ENCODE data around the gene AGK.
A peak's percentile ranks its signal among the peaks of the same experiment; 100 is the strongest.

The AGK gene

DNA sequence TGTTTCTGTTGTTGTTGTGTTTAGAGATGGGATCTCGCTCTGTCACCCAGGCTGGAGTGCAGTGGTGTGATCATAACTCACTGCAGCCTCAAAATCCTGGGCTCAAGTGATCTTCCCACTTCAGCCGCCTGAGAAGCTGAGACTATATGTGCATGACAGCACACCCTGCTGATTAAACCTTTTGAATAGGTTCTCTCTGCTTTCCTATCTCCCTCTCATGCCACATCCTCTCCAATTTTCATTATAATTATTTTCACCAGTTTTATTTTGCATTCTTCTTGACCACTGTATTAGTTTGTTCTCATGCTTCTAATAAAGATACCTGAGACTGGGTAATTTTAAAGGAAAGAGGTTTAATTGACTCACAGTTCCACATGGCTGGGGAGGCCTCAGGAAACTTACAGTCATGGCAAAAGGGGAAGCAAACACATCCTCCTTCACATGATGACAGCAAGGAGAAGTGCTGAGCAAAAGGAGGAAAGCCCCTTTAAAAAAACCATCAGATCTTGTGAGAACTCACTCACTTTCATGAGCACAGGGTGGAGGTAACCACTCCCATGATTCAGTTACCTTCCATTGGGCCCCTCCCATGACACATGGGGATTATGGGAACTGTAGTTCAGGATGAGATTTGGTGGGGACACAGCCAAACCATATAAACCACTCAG is 12.9 kb downstream of the AGK start:
- TF ChIP-seq ESRRG (CRISPR knock-in tag; IDR thresholded peaks at IDR 0.05) (no peak), PPARA (CRISPR knock-in tag; IDR thresholded peaks at IDR 0.05; ENCODE audit: borderline replicate concordance) (no peak), ISL1 (CRISPR knock-in tag; IDR thresholded peaks at IDR 0.05) (no peak), GLIS3 (CRISPR knock-in tag; IDR thresholded peaks at IDR 0.05) (no peak), ARNTL (CRISPR knock-in tag; IDR thresholded peaks at IDR 0.05; ENCODE audit: borderline replicate concordance, low read depth) (no peak), RARB (CRISPR knock-in tag; IDR thresholded peaks at IDR 0.05) (no peak)
- TF ChIP-seq, protein P1, sequence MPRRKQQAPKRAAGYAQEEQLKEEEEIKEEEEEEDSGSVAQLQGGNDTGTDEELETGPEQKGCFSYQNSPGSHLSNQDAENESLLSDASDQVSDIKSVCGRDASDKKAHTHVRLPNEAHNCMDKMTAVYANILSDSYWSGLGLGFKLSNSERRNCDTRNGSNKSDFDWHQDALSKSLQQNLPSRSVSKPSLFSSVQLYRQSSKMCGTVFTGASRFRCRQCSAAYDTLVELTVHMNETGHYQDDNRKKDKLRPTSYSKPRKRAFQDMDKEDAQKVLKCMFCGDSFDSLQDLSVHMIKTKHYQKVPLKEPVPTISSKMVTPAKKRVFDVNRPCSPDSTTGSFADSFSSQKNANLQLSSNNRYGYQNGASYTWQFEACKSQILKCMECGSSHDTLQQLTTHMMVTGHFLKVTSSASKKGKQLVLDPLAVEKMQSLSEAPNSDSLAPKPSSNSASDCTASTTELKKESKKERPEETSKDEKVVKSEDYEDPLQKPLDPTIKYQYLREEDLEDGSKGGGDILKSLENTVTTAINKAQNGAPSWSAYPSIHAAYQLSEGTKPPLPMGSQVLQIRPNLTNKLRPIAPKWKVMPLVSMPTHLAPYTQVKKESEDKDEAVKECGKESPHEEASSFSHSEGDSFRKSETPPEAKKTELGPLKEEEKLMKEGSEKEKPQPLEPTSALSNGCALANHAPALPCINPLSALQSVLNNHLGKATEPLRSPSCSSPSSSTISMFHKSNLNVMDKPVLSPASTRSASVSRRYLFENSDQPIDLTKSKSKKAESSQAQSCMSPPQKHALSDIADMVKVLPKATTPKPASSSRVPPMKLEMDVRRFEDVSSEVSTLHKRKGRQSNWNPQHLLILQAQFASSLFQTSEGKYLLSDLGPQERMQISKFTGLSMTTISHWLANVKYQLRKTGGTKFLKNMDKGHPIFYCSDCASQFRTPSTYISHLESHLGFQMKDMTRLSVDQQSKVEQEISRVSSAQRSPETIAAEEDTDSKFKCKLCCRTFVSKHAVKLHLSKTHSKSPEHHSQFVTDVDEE (CRISPR knock-in tag; IDR thresholded peaks at IDR 0.05): no peak
- ATAC-seq: peak; percentile 59; the same call in 2 of the 3 replicates

DNA sequence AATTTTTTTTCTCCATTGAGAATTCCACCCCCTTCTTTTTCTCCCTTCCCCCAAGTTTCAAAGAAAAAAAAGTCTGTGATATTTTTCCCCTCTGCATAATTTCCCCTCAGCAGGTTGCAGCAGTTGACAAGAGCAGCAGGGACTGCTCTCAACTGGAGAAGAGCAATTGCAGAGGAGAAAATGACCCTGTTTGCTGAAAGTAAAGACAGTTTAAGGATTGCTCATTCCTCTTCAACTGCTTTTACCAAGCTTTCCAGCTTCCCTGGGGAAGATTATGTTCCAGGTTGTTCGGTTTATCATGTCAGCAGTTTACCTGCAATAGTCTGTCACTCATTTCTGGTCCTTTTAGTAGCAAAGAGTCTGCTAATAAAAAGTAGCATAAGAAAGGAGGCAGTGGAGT is 16.2 kb downstream of the AGK start:
- ATAC-seq: no peak
- TF ChIP-seq PATZ1 (CRISPR knock-in tag; IDR thresholded peaks at IDR 0.05; ENCODE audit: borderline replicate concordance) (no peak), RARB (CRISPR knock-in tag; IDR thresholded peaks at IDR 0.05) (no peak), ARNTL (CRISPR knock-in tag; IDR thresholded peaks at IDR 0.05; ENCODE audit: borderline replicate concordance, low read depth) (no peak), ZNF70 (CRISPR knock-in tag; IDR thresholded peaks at IDR 0.05) (no peak), ISL1 (CRISPR knock-in tag; IDR thresholded peaks at IDR 0.05) (no peak), ZFP3 (CRISPR knock-in tag; IDR thresholded peaks at IDR 0.05) (no peak), CSDC2 (CRISPR knock-in tag; IDR thresholded peaks at IDR 0.05) (no peak)

- TF ChIP-seq PATZ1 (CRISPR knock-in tag; IDR thresholded peaks at IDR 0.05; ENCODE audit: borderline replicate concordance) (no peak), ISL1 (CRISPR knock-in tag; IDR thresholded peaks at IDR 0.05) (no peak), ZNF8 (CRISPR knock-in tag; IDR thresholded peaks at IDR 0.05) (no peak), CSDC2 (CRISPR knock-in tag; IDR thresholded peaks at IDR 0.05) (no peak), RARB (CRISPR knock-in tag; IDR thresholded peaks at IDR 0.05) (no peak), ZFP3 (CRISPR knock-in tag; IDR thresholded peaks at IDR 0.05) (no peak), OSR1 (CRISPR knock-in tag; IDR thresholded peaks at IDR 0.05) (no peak), ZFP30 (CRISPR knock-in tag; IDR thresholded peaks at IDR 0.05) (no peak), TOX (CRISPR knock-in tag; IDR thresholded peaks at IDR 0.05; ENCODE audit: borderline replicate concordance) (no peak), POU6F1 (CRISPR knock-in tag; IDR thresholded peaks at IDR 0.05; ENCODE audit: borderline replicate concordance, low read depth) (no peak)
- TF ChIP-seq, protein P2, sequence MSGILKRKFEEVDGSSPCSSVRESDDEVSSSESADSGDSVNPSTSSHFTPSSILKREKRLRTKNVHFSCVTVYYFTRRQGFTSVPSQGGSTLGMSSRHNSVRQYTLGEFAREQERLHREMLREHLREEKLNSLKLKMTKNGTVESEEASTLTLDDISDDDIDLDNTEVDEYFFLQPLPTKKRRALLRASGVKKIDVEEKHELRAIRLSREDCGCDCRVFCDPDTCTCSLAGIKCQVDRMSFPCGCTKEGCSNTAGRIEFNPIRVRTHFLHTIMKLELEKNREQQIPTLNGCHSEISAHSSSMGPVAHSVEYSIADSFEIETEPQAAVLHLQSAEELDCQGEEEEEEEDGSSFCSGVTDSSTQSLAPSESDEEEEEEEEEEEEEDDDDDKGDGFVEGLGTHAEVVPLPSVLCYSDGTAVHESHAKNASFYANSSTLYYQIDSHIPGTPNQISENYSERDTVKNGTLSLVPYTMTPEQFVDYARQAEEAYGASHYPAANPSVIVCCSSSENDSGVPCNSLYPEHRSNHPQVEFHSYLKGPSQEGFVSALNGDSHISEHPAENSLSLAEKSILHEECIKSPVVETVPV (CRISPR knock-in tag; IDR thresholded peaks at IDR 0.05): no peak
- TF ChIP-seq, protein P1 (CRISPR knock-in tag; IDR thresholded peaks at IDR 0.05): no peak
- ATAC-seq: no peak
Observed at GRCh38 chr7:141568227-141568626, 17.0 kb downstream of the AGK start.

All from SK-N-SH treated with all-trans-retinoic acid at 6 μM for 48 hours (cell line).